Cardiac muscle cell (in vitro differentiated cells and primary cell): ENCODE data around the gene RNF123. TPM values are rescaled to one million over a fixed set of nuclear protein-coding genes. Genes with fewer than 3 reads are reported as not detected.

Experiments used
- DNase-seq, 2 donors: peaks; one replicate each; pipeline versions ENCODE4 v3.0.0 to v3.0.0-alpha.2; 2010 to 2017; ENCODE audit warnings: low read depth in 1 of 2, low spot score in 1 of 2
- H3K27ac ChIP-seq: fragments of 200-600 bp; sonication (generic); 2 replicates; pipeline ENCODE4 v1.5.1; 2016
- H3K27me3 ChIP-seq: fragments of 200-600 bp; sonication (generic); 2 replicates; pipeline ENCODE4 v1.6.0; 2016; ENCODE audit warnings: control low read depth
- H3K36me3 ChIP-seq: fragments of 200-600 bp; sonication (generic); 2 replicates; pipeline ENCODE4 v1.5.1; 2016; ENCODE audit warnings: control low read depth
- H3K4me1 ChIP-seq: fragments of 200-600 bp; sonication (generic); 2 replicates; pipeline ENCODE4 v1.8.1; 2017; ENCODE audit warnings: low read depth, mild to moderate bottlenecking, mixed run types
- H3K4me3 ChIP-seq: fragments of 200-600 bp; sonication (generic); 2 replicates; pipeline ENCODE4 v1.5.1; 2016; ENCODE audit warnings: mild to moderate bottlenecking
- H3K9me3 ChIP-seq: fragments of 200-600 bp; sonication (generic); 2 replicates; pipeline ENCODE4 v1.5.1; 2017; ENCODE audit warnings: low read depth, mild to moderate bottlenecking, control low read depth
- CTCF ChIP-seq: IDR thresholded peaks from 2 replicates; pipeline ENCODE4 v1.5.1; 2012; ENCODE audit warnings: low read depth, mild to moderate bottlenecking, low read length
- polyA plus RNA-seq: library from polyadenylated mRNA; unstranded; fragments of >200 nt; fragmentation: Nextera tagmentation; extraction: Ambion mirVana; gene quantifications from 2 replicates; pipeline ENCODE4 v1.2.1, GENCODE V29; 2016
- total RNA-seq: library from RNA; depleted of rRNA; stranded (reverse); fragments of >200 nt; gene quantifications from 2 replicates; pipeline ENCODE4 v1.2.3, GENCODE V29; 2016

Gene RNF123
- total and polyA plus RNA-seq, 2 experiments from 2014 or later: 41.7 to 42.3 TPM

- Histone ChIP-seq H3K36me3 (no peaks in the 10 kb centered on the region), H3K4me1 (peaks cover 6% of the 10 kb centered on the region), H3K4me3 (no peak overlapping the region), H3K9me3 (no peaks in the 10 kb centered on the region), H3K27ac (no peak overlapping the region), H3K27me3 (no peaks in the 10 kb centered on the region)
- no peak for TF ChIP-seq CTCF
- no peak for DNase-seq
These were observed 20.5 kb upstream of the RNF123 start for GRCh38 chr3:49668861-49669260.

- Histone ChIP-seq H3K4me3 (no peak overlapping the region), H3K27me3 (no peaks in the 10 kb centered on the region), H3K27ac (no peak overlapping the region), H3K36me3 (no peaks in the 10 kb centered on the region), H3K4me1 (peaks cover 6% of the 10 kb centered on the region), H3K9me3 (no peaks in the 10 kb centered on the region)
- TF ChIP-seq CTCF: no peak
- DNase-seq: no peak
These were observed 20.0 kb upstream of the RNF123 start for GRCh38 chr3:49669352-49669751.

- Histone ChIP-seq H3K27me3 (no peaks in the 10 kb centered on the region), H3K9me3 (no peaks in the 10 kb centered on the region), H3K36me3 (no peaks in the 10 kb centered on the region), H3K4me1 (peaks cover 11% of the 10 kb centered on the region), H3K4me3 (no peak overlapping the region), H3K27ac (peak overlapping the region; percentile 40)
- TF ChIP-seq CTCF: no peak
- no peak for DNase-seq
These were observed 18.4 kb upstream of the RNF123 start for GRCh38 chr3:49670940-49671290.

- no peak overlapping the region for H3K4me3 ChIP-seq
- peak; percentile 88 for TF ChIP-seq CTCF
- no peaks in the 10 kb centered on the region for H3K9me3 ChIP-seq
- peak; percentile 72 to 78 for DNase-seq
- H3K27ac ChIP-seq: peak overlapping the region; percentile 63
- H3K4me1 ChIP-seq: peaks cover 11% of the 10 kb centered on the region
- no peaks in the 10 kb centered on the region for H3K27me3 ChIP-seq
- H3K36me3 ChIP-seq: peaks cover under 1% of the 10 kb centered on the region
These were observed 17.8 kb upstream of the RNF123 start for GRCh38 chr3:49671291-49672288.

GRCh38 chr3:49673121-49673714 is 16.1 kb upstream of the RNF123 start:
- Histone ChIP-seq H3K27me3 (no peaks in the 10 kb centered on the region), H3K36me3 (peaks cover 7% of the 10 kb centered on the region), H3K27ac (peak overlapping the region; percentile 96), H3K4me1 (peaks cover 11% of the 10 kb centered on the region), H3K4me3 (peak overlapping the region; percentile 63), H3K9me3 (no peaks in the 10 kb centered on the region)
- no peak for TF ChIP-seq CTCF
- peak in 1 of 2 donors; percentile 7 for DNase-seq
